ENCODE measurements around the gene SLC19A1.

The SLC19A1 gene

DNA sequence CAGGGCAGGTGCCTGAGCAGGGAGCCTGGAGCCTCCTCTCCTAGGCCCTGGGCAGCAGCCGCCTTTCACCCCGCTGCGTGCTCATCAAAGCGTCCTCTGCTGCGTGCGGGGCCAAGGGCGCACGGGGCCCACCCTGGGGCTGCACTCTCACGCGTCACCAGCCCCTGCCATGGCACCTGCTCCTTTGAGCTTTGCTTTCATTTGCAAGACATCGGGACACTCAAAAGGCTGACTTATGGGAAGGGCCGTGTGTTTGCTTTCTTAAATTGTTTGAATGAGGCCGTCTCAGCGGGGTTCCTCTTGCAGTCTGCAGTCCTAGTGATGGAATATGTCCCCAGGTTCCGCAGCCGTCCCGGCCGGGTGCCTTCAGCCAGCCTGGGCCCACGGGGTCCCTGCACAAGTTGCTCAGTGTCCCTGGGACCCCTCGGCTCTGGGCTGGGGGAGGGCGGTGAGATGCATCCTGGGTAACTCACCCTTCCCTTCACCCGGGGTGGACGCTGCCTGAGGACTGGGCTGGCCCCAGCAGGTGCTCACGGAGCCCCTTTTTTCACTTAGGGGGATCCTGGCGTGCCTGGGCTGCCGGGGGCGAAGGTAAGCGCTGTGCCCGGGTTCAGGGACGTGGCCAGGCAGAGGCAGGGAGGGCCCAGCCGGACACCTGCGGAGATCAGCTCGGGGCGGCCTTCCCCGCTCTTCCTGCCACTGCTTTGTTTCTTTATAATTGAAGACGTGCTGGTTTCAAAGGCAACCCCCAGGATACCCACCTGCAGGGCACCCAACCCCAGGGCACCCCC is 53.1 kb downstream of the SLC19A1 start:
- peak; percentile 68 for DNase-seq

- peak; percentile 51 for DNase-seq
Measured at GRCh38 chr21:45487891-45488600, 54.2 kb downstream of the SLC19A1 start.

DNA sequence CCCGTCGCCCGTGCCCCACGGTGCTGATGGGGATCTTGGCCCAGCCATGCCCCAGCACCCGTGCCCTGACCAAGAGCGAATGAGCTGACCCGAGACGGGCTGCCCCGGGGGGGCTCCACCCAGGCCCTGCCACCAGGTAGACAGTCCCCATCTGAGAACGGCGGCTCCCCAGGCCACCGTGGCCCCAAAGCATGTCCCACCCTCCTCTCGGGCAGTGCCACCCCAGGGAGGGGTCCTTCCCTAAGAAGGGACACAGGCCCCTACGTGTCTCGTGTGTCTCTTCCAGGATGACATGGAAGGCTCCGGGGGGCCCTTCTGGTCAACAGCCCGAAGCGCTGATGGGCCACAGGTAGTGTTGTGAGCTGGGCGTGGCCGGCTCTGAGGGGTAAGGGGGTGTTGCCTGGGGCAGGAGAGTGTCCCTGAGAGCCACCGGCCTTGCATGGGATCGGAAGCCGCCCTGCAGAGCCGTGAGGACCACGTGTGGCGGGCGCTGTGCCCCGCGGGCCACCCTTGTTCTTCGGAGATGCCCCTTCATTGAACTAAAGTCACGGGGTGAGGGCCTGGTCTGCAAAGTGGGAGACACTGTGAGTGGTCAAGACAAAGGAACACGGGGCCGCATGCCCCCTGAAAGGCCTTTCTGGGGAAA is 55.0 kb downstream of the SLC19A1 start:
- no peak for DNase-seq

GRCh38 chr21:45486443-45487160 is 55.6 kb downstream of the SLC19A1 start:
- no peak for DNase-seq

GRCh38 chr21:45485686-45486442 is 56.4 kb downstream of the SLC19A1 start:
- no peak for DNase-seq

DNA sequence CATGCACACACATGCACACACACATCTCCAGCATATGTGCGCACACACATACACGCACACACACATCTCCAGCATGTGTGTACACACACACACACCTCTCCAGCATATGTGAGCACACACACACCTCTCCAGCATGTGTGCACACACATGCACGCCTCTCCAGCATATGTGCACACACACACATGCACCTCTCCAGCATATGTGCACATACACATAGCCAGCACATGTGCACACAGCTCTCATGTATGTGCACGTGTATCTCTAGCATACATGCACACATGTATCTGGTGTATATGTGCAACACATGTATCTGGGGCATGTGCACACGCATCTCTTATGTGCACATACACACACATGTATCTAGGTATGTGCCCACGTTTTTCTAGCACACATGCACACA is 57.9 kb downstream of the SLC19A1 start:
- no peak for DNase-seq

GRCh38 chr21:45482899-45483821 is 59.1 kb downstream of the SLC19A1 start:
- DNase-seq = peak; percentile 57

- DNase-seq = no peak
Measured at GRCh38 chr21:45481977-45482898, 60.0 kb downstream of the SLC19A1 start.

- DNase-seq = no peak
Measured at GRCh38 chr21:45481566-45481965, 60.7 kb downstream of the SLC19A1 start.

GRCh38 chr21:45480701-45481500 is 61.3 kb downstream of the SLC19A1 start:
- no peak for DNase-seq

- DNase-seq = no peak
Measured at GRCh38 chr21:45479691-45480675, 62.3 kb downstream of the SLC19A1 start.

GRCh38 chr21:45478816-45479669 is 63.2 kb downstream of the SLC19A1 start:
- DNase-seq = no peak

DNA sequence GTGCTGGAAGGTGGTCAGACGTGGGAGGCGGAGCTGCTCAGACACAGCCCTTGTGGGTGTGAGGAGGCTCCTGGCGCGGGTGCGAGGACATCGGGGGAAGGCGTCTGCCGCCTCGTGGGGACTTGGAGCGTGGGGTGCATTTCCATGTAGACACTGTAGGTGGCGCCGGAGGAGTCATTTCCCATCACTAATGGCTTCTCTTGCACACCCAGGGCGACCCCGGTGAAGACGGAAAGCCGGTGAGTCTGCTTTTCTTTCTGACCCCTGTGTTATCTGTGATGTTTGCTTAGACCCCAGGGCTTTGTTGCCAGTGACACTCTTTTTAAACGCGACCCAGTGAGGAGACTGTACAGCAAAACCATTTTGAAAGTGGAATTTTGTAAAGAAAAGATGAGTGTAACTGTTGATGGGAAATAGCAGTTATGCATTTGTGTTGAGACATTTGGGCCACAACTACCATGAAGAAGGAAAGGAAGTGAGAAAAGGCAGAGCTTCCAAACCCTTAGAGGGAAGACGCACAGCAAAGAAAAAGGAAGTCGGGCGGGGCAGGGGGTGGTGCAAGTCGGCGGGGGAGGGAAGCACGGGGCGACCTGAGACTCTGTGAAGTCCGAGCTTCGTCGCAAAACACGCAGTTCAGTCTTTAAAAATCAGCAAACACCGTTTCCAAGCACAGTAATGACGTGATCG is 64.0 kb downstream of the SLC19A1 start:
- peak; percentile 89 for DNase-seq

DNA sequence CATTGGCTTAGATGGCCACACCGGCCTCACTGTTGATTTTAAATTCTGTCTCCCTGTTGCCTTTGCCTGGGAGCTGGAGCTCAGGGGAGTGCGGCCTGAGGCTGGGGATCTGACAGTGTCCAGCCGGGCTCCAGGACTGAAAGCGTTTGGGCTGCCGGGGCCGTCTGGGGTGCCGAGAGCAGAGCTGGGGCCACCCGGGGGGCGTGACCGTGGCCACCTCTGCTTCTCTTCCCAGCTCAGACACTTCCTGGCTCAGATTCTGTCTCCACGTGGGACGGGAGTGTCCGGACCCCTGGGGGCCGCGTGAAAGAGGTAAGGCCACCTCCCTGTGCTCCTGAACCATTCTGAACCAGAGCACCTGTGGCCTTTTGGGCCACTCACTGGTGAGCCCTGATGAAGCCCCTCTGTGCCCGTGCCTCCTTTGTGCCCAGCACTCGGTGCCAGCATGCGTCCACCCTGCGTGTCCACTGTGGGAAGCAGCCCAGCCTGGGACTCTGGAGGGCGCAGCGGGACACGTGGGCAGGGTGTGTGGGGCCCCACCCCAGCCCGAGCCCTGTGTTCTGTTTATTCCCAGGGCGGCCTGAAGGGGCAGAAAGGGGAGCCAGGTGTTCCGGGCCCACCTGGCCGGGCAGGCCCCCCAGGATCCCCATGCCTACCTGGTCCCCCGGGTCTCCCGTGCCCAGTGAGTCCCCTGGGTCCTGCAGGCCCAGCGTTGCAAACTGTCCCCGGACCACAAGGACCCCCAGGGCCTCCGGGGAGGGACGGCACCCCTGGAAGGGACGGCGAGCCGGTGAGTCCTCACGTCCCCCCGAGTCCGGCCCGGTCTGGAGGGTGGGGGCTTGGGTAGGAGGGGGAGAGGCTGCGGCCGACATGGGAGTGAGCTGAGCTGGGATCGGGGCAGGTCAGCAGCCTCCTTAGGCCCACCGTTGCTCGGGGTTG is 64.8 kb downstream of the SLC19A1 start:
- DNase-seq = no peak

- DNase-seq = no peak
Measured at GRCh38 chr21:45476582-45476981, 65.7 kb downstream of the SLC19A1 start.
